Measurements from ENCODE around the gene SLC24A3.

Gene SLC24A3

DNA sequence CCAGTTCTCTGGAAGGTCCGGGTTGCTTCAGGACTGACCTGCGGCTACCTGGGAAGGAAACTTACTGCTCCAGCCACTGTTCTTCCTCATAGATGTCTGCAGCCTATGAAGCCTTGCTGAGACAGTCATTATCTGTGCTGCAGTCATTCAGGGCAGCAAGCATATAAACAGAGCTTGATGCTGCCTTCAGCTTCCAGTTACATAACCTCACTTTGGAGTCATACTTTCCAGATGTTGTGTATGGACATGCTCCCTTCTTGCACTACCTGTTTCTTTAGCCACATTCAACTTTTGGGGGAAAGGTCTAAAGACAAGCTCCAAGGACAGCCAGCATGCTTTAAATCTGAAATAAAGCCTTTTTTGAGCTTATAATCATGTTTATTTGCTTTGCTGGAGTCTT is 98.1 kb downstream of the SLC24A3 start:
- no peak for DNase-seq

- DNase-seq: no peak
These were observed 101.1 kb downstream of the SLC24A3 start for GRCh38 chr20:19313342-19314069.

GRCh38 chr20:19314621-19315020 is 102.2 kb downstream of the SLC24A3 start:
- DNase-seq: no peak

DNA sequence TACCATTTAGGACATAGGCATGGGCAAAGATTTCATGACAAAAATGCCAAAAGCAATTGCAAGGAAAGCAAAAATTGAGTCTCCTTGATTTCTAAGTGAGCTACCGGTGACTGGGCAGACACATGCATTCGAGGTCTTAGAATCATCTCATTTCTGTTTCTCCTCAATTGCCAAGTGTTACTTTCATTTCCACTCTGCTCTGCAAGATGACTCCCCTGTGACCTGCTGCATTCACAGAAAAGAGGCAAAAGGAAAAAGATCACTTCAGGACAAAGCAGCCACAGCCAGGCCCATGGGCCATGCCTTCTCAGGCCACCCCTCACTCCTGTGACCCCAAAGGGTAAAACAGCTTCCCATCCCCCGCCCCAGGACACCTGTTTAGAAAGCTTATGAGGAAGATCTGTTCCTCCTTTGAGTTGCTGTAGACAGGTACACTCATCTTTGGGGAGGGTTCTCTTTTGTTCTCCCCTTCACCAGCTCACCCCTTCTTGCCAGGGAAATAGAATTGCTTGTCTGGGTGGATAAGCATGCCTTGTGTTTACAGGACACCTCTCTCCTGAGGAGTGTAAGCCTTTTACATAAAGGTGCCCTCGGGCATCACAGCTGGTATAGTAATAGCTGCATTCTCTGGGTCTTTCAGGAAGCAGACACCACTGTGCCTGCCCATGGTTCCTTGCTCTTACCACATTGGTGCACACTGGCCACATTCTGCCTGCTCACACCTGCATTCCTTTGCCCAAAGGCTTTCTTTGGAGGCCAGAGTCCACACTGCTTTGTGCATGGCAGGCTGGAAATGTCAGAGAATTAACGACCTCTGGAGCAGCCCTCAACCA is 105.0 kb downstream of the SLC24A3 start:
- DNase-seq: no peak

DNA sequence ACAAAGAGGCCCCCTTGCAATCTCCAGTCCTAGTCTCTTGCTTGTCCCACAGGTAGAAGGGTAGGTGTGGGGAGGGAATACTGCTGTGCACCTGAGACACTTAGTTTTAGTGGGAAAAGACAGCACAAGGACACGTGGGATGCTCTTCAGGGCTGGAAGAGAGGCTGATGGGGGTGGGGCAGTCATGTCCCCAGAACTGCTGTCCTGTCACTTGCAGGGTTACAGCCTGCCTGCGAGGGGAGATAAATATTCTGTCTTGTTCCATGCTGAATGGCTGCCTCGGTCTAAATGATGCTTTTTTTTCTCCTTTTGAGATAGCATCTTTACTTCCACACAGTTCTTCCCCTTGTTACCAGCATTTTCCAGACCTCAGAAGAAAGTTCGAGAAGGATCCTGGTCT is 106.2 kb downstream of the SLC24A3 start:
- DNase-seq: no peak

- DNase-seq: no peak
These were observed 107.6 kb downstream of the SLC24A3 start for GRCh38 chr20:19320005-19320404.

DNA sequence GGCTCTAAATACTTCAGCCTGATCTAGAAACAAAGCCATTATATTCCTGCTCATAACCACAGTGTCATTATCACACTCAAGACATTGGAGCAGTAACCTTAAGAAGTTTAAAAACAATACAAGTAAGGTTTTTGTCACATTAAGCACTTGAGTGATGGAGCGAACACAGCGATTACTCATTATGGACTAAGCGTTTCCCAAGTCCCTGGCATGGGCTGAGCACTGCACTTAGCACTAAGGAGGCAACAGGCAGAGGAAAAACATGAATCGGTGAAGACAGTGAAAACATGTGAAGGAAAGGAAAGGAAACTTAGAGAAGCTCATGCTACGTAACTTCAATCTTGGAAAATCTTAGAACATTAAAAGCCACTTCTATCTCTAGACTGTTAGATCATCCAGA is 108.7 kb downstream of the SLC24A3 start:
- DNase-seq: no peak

- DNase-seq: no peak
These were observed 109.9 kb downstream of the SLC24A3 start for GRCh38 chr20:19322061-19322985.

GRCh38 chr20:19327401-19327800 is 115.0 kb downstream of the SLC24A3 start:
- no peak for DNase-seq

DNA sequence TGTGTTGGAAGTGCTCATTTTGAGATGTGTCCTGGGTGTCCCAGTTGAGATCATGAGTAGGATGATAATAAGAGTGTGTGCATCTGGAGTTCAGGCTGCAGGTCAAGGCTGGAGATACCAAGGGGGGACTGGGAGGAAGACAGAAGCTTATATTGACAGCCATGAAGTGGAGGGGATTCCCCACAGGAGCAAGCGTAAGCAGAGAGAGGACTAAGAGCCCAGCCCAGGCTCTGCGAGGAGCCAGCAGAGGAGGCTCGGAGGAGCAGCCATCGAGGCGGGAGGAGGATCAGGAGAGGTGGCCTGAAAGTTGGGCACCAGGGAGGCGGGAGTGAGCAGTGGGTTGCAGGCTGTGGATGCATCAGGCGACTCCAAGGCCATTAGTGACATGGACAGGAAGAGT is 116.2 kb downstream of the SLC24A3 start:
- DNase-seq: no peak

GRCh38 chr20:19330038-19330437 is 117.6 kb downstream of the SLC24A3 start:
- DNase-seq: no peak

DNA sequence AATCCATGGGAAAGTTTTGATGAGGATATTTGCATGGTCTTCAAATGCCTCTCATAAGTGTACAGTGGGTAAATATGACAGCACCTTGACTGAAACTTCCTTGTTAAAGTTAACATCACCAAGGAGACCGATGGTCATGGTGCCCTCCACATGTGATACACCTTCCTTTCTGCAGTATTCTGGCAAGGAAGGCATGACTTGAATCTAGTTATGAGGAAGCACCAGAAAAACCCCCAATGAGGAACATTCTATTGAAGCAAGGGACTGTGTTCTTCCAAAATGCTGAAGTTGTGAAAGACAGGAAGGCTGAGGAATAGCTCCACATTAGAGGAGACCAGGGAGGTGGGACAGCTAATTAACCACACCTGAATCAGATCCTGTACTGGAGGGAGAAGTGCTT is 118.3 kb downstream of the SLC24A3 start:
- no peak for DNase-seq

- DNase-seq: no peak
These were observed 121.1 kb downstream of the SLC24A3 start for GRCh38 chr20:19333563-19333962.

GRCh38 chr20:19335341-19335740 is 122.9 kb downstream of the SLC24A3 start:
- DNase-seq: no peak

DNA sequence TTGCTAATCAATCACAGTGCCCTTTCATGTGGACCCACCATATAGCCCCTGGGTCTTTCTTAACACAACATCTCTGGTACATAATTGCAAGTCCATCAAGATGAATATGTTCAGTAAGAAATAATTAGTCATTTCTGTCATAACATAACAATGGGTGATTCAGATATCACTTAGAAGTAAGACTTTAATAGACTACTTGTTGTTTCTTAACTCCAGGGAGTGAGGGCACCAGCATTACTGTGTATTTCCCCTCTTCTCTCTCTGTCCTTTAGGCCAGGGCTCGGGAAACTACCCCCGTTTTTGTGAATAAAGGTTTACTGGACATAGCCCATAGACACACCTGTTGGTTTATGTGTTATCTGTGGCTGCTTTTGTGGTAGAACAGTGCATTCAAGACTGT is 123.5 kb downstream of the SLC24A3 start:
- DNase-seq: no peak

DNA sequence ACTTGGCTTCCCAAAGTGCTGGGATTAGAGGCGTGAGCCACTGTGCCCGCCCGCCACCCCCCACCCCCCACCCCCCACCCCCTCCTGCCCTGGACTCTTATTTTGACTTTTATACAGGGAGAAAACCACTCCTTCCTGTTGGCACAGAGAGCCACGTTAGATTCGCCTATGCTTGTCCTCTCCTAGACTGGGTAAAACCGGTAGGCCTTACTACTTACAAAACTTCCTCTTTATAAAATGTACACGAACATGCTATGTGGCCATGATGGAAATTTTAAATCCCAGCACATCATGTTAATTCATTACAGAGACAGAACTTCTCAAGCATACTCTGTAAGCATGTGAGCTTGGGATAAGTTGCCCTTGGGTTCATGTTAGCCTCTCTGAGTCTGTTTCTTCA is 124.2 kb downstream of the SLC24A3 start:
- DNase-seq: no peak

DNA sequence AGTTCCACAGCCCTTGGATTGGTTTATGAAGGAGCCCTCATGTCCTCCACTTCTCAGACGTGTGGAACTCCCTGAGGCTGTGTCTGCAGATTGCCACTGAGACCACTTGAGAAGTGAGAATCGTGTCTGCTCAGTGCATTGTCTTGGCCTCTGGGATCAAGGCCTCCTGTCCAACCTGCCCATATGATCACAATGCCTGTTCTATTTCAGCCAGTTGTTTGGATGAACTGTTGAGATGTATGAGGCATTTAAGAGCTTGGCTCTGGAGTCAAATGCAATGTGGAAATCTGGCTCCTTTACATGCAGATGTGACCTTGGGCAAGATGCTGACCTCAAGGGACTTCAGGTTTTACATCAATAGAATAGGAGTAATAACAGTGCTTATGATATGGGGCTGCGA is 125.9 kb downstream of the SLC24A3 start:
- no peak for DNase-seq

- no peak for DNase-seq
These were observed 126.5 kb downstream of the SLC24A3 start for GRCh38 chr20:19338960-19339359.

GRCh38 chr20:19341348-19342053 is 129.1 kb downstream of the SLC24A3 start:
- no peak for DNase-seq

DNA sequence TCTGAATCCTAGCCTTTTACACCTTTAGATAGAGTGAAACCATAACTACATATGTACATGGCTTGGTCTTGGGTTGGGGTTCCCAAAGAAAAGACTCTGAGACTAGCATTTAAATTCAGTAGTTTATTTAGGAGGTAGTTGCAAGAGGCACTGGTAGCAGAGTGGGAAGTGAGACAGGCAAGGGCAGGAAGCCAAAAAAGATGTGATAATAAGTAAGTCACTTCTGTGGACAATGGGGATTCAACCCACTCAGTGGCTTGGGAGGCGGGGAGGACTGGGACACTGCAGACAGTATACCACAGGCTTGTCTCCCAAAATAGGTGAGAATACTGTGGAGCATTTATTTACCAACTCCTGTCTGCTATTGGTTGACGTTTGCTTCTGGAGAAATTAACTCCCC is 131.9 kb downstream of the SLC24A3 start:
- no peak for DNase-seq

- no peak for DNase-seq
These were observed 135.6 kb downstream of the SLC24A3 start for GRCh38 chr20:19347943-19348456.

DNA sequence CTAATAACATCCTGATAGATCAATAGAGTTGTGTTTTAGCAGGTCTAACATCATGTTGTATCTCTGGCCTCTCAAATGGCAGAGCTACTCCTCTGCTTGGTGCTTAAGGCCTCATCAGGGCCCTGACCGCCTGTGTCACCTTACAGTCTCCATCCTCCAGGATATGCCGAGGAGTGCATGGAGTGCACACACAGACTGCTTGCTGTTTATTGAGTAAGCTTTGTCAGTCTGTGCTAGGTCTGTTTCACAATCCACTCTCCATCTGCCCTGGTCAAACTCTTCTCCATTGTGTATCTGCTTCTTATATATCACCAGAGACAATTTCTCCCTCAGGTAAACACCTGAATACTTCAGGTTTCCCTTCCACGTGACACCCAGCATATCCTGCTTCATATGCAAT is 136.1 kb downstream of the SLC24A3 start:
- no peak for DNase-seq

All from bone marrow (tissue), 2 donors.